GM12892 (cell line): Measurements from ENCODE around the gene PIK3CA.

ENCODE experiments used
- POLR2A ChIP-seq: IDR thresholded peaks from 2 replicates; pipeline ENCODE4 v1.6.1; 2011; ENCODE audit warnings: low read depth, low read length, control low read depth
- POLR2AphosphoS5 ChIP-seq: IDR thresholded peaks from 2 replicates; pipeline ENCODE4 v1.6.1; 2011; ENCODE audit warnings: low read depth, low read length, control low read depth
- TAF1 ChIP-seq: IDR thresholded peaks from 2 replicates; pipeline ENCODE4 v1.6.1; 2011; ENCODE audit warnings: low read depth, mild to moderate bottlenecking, control low read depth, low read length, borderline replicate concordance

DNA sequence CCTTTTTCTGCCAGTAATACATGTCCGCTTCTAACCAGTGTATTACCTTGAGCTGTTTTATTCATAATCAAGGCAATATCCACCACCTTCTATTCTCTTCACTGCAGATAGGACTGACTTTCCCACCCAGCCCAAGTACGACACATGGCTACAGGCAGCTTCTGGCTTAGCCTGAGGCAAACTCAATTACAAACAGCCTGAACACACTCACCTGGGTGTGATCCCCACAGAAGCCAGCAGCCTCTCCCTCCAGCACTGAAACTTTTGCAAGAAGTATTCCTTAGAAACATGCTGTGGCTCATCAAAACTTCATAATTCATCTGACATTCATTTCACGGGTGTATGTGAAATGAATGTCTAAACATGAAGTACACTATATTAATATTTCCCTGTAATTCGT lies 116.3 kb downstream of the PIK3CA start:
- TF ChIP-seq POLR2A (no peak), TAF1 (no peak), POLR2AphosphoS5 (no peak)
